Fibroblast of lung (primary cell): ENCODE results near the gene SYT17. TPM values are rescaled to one million over a fixed set of nuclear protein-coding genes. Genes with fewer than 3 reads are reported as not detected.

Experiments used
- DNase-seq, 2 donors: peaks; one replicate each; pipeline versions ENCODE4 v3.0.0 to v3.0.0-alpha.2; 2010; ENCODE audit warnings: low read depth in 2 of 2
- H2AFZ ChIP-seq: 2 replicates; pipeline ENCODE4 v1.5.1; 2012; ENCODE audit warnings: low read length, control low read depth, inconsistent platforms
- H3K27ac ChIP-seq: 2 replicates; pipeline ENCODE4 v1.5.1; 2011; ENCODE audit warnings: low read length, control low read depth; ENCODE audit not compliant: insufficient read depth
- H3K27me3 ChIP-seq: 2 replicates; pipeline ENCODE4 v1.5.1; 2011; ENCODE audit warnings: mild to moderate bottlenecking, low read length; ENCODE audit not compliant: control insufficient read depth, insufficient read depth
- H3K36me3 ChIP-seq: 2 replicates; pipeline ENCODE4 v1.5.1; 2011; ENCODE audit warnings: low read length; ENCODE audit not compliant: control insufficient read depth, insufficient read depth
- H3K4me1 ChIP-seq: 2 replicates; pipeline ENCODE4 v1.5.1; 2011; ENCODE audit warnings: low read length; ENCODE audit not compliant: control insufficient read depth, insufficient read depth; ENCODE audit errors: extremely low read depth
- H3K4me2 ChIP-seq: 2 replicates; pipeline ENCODE4 v1.5.1; 2011; ENCODE audit warnings: low read length, control low read depth; ENCODE audit not compliant: insufficient read depth; ENCODE audit errors: extremely low read depth
- H3K4me3 ChIP-seq, 4 experiments: fragments of 200-600 bp in 1 of 4; sonication (generic) in 1 of 4; replicated peaks in 1 of 4; 2 replicates each; pipeline ENCODE4 v1.5.1; 2011 to 2016; ENCODE audit warnings: low read length in 4 of 4, low read depth in 3 of 4, mild to moderate bottlenecking in 3 of 4, control low read depth in 2 of 4, inconsistent platforms in 1 of 4, mixed read lengths in 1 of 4; ENCODE audit not compliant: insufficient read depth in 1 of 4; ENCODE audit errors: control extremely low read depth in 1 of 4
- H3K79me2 ChIP-seq: 2 replicates; pipeline ENCODE4 v1.5.1; 2012; ENCODE audit warnings: mild to moderate bottlenecking, low read length, inconsistent platforms; ENCODE audit not compliant: control insufficient read depth, insufficient read depth
- H3K9ac ChIP-seq: 2 replicates; pipeline ENCODE4 v1.5.1; 2011; ENCODE audit warnings: mild to moderate bottlenecking, low read length, control low read depth; ENCODE audit not compliant: insufficient read depth
- H3K9me3 ChIP-seq: 2 replicates; pipeline ENCODE4 v1.5.1; 2012; ENCODE audit warnings: low read depth, low read length; ENCODE audit not compliant: control insufficient read depth, insufficient read depth
- H4K20me1 ChIP-seq: 2 replicates; pipeline ENCODE4 v1.5.1; 2011; ENCODE audit warnings: low read length; ENCODE audit not compliant: control insufficient read depth, insufficient read depth; ENCODE audit errors: extremely low read depth
- EZH2 ChIP-seq: IDR thresholded peaks from 2 replicates; pipeline ENCODE4 v1.5.1; 2012; ENCODE audit warnings: low read length, control low read depth, mild to moderate bottlenecking; ENCODE audit errors: missing control alignments
- polyA plus RNA-seq, 2 donors: library from polyadenylated mRNA; depleted of rRNA in 1 of 2; stranded (reverse) in 1 of 2; unstranded in 1 of 2; fragments of >200 nt; gene quantifications; 2 replicates each; pipeline ENCODE4 v1.2.1, GENCODE V29; 2011 to 2012; ENCODE audit warnings: missing spikeins in 1 of 2
- total RNA-seq: library from RNA; depleted of rRNA; stranded (reverse); fragments of >200 nt; gene quantifications from 2 replicates; pipeline ENCODE4 v1.2.1, GENCODE V29; 2014
- TF ChIP-seq, protein P1 (sequence below), 2 donors: IDR thresholded peaks in 1 of 2; conservative IDR thresholded peaks in 1 of 2; 1 replicate in 1 of 2; 2 replicates in 1 of 2; pipeline ENCODE4 v1.5.1; 2011 to 2012; ENCODE audit warnings: low read length in 2 of 2, control low read depth in 1 of 2, inconsistent platforms in 1 of 2, low read depth in 1 of 2, mild to moderate bottlenecking in 1 of 2

Gene SYT17
- total and polyA plus RNA-seq, 2 donors (not counting 1 experiment from before 2014, with no cell fraction given), result 0.33 TPM; not detected in 1

DNA sequence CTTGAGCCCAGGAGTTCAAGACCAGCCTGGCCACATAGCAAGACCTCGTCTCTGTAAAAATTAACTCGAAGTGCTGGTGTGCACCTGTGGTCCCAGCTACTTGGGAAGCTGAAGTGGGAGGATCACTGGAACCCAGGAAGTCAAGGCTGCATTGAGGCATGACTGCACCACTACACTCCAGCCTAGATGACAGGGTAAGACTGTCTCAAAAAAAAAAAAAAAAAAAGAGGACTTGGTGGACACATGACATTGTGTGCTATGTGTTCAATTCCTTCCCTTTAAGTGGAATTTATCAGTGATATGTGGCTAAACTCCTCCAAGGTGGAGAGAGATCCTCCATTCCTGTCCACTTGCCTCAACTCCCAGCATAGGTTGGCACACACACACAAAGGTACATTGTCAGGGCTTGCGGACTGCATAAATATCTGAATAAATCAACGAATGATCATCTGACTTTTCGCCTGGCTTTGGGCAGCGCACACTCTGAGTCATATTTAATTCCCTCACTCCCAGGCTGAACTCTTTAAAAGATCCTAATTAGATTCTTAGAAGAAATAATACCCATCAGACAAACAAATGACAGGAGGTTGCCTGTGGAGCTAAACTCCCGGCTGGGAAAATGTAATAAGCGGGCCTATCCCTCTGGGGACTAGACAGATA is 25.0 kb upstream of the SYT17 start:
- Histone ChIP-seq H3K4me2 (no peak overlapping the region), H4K20me1 (no peaks in the 10 kb centered on the region), H3K4me3 (no peak overlapping the region), H3K79me2 (no peaks in the 10 kb centered on the region), H3K4me1 (peaks cover 6% of the 10 kb centered on the region), H3K9me3 (no peaks in the 10 kb centered on the region), H2AFZ (no peak overlapping the region), H3K9ac (no peak overlapping the region), H3K27ac (no peak overlapping the region), H3K27me3 (peaks cover 3% of the 10 kb centered on the region), H3K36me3 (no peaks in the 10 kb centered on the region)
- peak in 1 of 2 donors; percentile 13 for DNase-seq
- TF ChIP-seq EZH2, result no peak
- TF ChIP-seq, protein P1, sequence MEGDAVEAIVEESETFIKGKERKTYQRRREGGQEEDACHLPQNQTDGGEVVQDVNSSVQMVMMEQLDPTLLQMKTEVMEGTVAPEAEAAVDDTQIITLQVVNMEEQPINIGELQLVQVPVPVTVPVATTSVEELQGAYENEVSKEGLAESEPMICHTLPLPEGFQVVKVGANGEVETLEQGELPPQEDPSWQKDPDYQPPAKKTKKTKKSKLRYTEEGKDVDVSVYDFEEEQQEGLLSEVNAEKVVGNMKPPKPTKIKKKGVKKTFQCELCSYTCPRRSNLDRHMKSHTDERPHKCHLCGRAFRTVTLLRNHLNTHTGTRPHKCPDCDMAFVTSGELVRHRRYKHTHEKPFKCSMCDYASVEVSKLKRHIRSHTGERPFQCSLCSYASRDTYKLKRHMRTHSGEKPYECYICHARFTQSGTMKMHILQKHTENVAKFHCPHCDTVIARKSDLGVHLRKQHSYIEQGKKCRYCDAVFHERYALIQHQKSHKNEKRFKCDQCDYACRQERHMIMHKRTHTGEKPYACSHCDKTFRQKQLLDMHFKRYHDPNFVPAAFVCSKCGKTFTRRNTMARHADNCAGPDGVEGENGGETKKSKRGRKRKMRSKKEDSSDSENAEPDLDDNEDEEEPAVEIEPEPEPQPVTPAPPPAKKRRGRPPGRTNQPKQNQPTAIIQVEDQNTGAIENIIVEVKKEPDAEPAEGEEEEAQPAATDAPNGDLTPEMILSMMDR (conservative IDR thresholded peaks at IDR 0.05 in 1 of 2, IDR thresholded peaks at IDR 0.05 in 1 of 2; ENCODE audit: low read depth in 1 of 2, low read length in 2 of 2), result no peak

DNA sequence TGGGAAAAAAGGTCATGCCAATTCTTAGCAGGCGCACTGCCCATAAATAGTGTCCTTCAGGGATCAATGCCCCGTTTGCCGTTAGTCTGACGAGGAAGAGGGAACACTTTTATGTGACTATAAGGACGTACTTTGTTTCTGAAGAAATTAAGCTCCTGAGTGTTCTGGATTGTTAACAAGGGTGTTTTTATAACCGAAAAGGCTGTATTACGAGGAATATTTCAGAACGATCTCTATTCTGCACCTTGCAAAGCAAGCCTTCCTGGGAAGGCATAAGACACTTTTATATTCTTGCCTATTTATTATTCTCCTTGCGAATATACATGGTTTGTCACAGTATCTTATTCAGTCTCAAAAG is 24.5 kb upstream of the SYT17 start:
- Histone ChIP-seq H3K36me3 (no peaks in the 10 kb centered on the region), H4K20me1 (no peaks in the 10 kb centered on the region), H3K4me1 (peaks cover 2% of the 10 kb centered on the region), H2AFZ (no peak overlapping the region), H3K27me3 (peaks cover 3% of the 10 kb centered on the region), H3K79me2 (no peaks in the 10 kb centered on the region), H3K4me3 (no peak overlapping the region), H3K4me2 (no peak overlapping the region), H3K9ac (no peak overlapping the region), H3K9me3 (no peaks in the 10 kb centered on the region), H3K27ac (no peak overlapping the region)
- TF ChIP-seq, protein P1 (conservative IDR thresholded peaks at IDR 0.05 in 1 of 2, IDR thresholded peaks at IDR 0.05 in 1 of 2; ENCODE audit: low read depth in 1 of 2, low read length in 2 of 2), result no peak
- TF ChIP-seq EZH2, result no peak
- no peak for DNase-seq

DNA sequence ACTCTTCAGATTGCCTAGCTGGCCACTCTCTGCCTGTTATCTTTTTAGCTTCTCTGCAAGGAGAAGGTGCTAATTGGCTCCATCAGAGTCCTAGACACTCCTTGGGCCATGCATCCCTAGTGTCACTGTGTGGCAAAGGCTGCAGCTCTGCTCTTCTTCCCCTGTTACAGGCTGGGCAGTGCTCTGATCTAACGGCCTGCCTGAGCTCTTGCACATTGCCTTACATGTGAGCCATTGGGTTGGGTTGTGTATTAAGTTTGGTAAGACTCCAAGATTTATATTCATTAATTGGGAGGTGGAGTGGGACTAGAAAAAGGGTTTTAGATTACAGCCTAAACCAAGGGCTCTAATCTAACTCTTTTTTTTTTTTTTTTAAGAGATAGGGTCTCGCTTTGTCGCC is 23.0 kb upstream of the SYT17 start:
- Histone ChIP-seq H2AFZ (no peak overlapping the region), H3K27me3 (peaks cover 3% of the 10 kb centered on the region), H3K4me3 (no peak overlapping the region), H3K79me2 (no peaks in the 10 kb centered on the region), H4K20me1 (no peaks in the 10 kb centered on the region), H3K4me1 (no peaks in the 10 kb centered on the region), H3K9me3 (no peaks in the 10 kb centered on the region), H3K36me3 (no peaks in the 10 kb centered on the region), H3K4me2 (no peak overlapping the region), H3K9ac (no peak overlapping the region), H3K27ac (no peak overlapping the region)
- TF ChIP-seq EZH2, result no peak
- TF ChIP-seq, protein P1 (conservative IDR thresholded peaks at IDR 0.05 in 1 of 2, IDR thresholded peaks at IDR 0.05 in 1 of 2; ENCODE audit: low read depth in 1 of 2, low read length in 2 of 2), result no peak
- no peak for DNase-seq
